ENCODE measurements around the gene TMEM95.

DNA sequence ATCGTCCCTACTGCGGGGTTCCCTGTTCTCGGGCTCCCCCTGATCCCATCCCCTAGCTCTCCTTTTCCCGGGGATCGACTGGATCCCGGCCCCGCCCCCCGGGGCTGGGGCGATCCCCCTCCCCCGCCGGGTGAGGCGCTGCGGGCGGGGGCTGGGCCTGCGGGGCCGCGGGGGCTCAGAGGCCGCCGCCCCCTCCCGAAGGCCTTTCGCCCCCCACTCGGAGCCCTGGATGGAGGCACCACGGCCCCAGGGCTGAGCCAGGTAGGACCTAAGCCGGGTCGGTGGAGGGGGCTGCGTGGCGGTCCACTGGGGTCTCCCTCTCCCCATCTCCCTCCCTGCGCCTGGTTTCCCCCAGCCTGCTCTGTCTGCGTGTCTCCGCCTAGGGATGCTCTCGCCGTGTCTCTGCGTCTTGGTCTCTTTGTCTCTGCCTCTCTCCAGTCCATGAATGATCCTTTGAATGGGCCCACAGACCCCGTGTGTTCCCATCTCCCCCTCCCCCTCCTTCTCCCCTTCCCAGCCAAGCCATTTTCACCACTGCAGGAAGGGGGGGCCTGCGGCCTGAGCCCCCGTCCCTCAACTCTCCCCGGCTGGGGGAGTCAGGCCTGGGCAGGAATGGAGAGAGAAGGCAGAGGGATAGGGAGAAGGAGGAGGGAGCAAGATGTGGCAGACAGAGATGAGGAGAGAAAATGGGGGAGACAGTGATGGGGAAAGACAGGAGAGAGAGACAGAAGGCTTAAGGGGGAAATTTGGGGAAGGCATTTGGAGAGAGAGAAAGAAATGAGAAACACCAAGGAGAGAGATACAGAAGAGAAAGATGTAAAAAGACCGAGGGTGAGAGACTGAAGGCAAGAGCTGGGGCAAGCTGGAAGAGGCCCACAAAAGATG is 50.6 kb downstream of the TMEM95 start:
- TF ChIP-seq CTCF (conservative IDR thresholded peaks at IDR 0.05 in 1 of 2, IDR thresholded peaks at IDR 0.05 in 1 of 2; ENCODE audit: extremely low read depth in 1 of 2, insufficient read depth in 1 of 2, low read depth in 1 of 2, low read length in 2 of 2) (no peak), EZH2 (IDR thresholded peaks at IDR 0.05; ENCODE audit: borderline replicate concordance, low read length) (no peak)
